Prostate gland (tissue), 2 donors: ENCODE results near the gene MSANTD1.

ENCODE experiments used
- CTCF ChIP-seq, 4 experiments: fragments of 200-600 bp in 2 of 4; fragments of 450-650 bp in 2 of 4; sonication (generic) in 2 of 4; IDR thresholded peaks; 1 replicate in 3 of 4; 2 replicates in 1 of 4; pipeline ENCODE4 v1.5.1; 2016 to 2019; ENCODE audit warnings: antibody characterized with exemption in 4 of 4, mild to moderate bottlenecking in 2 of 4, moderate library complexity in 2 of 4
- POLR2A ChIP-seq: fragments of 450-650 bp; IDR thresholded peaks from one replicate; pipeline ENCODE4 v1.6.1; 2016; ENCODE audit warnings: antibody characterized with exemption, mild to moderate bottlenecking

- TF ChIP-seq POLR2A (no peak), CTCF (IDR thresholded peaks at IDR 0.05) (no peak)
Measured at GRCh38 chr4:3285558-3286334, 36.8 kb downstream of the MSANTD1 start.
